Measurements from ENCODE around the gene INTS3.
"Not testable (repeated sequence)": the region's sequence is repeated elsewhere in the genome, so short reads cannot be mapped to it uniquely, and the experiment has no call there.

Gene INTS3

DNA sequence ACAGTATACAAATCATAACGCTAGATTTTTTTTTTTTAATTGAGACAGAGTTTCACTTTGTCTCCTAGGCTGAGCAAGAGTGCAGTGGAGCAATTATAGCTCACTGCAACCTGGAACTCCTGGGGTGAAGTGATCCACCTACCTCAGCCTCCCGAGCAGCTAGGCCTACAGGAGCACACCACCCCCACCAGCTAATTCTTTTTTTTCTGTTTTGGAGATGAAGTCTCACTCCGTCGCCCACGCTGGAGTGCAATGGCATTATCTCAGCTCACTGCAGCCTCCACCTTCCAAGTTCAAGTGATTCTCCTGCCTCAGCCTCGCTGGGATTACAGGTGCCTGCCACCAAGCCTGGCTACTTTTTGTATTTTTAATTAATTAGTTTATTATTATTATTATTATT lies 28.1 kb upstream of the INTS3 start:
- DNase-seq = no peak

DNA sequence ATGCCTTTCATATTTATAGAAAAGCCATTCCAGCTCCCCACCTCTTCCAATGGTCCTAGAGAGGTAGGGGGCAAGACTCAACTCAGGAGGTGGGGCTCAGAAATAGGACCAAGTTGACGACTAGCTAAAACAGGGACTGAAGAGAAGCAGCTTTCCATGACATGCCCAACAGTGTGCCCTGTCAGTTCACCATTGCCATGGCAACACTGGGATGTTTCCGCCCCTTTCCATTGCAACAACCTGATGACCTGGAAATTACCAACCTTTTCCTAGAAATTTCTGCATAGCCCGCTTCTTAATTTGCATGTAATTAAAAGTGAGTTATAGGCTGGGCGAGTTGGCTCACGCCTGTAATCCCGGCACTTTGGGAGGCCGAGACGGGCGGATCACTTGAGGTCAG lies 22.4 kb upstream of the INTS3 start:
- DNase-seq = no peak

DNA sequence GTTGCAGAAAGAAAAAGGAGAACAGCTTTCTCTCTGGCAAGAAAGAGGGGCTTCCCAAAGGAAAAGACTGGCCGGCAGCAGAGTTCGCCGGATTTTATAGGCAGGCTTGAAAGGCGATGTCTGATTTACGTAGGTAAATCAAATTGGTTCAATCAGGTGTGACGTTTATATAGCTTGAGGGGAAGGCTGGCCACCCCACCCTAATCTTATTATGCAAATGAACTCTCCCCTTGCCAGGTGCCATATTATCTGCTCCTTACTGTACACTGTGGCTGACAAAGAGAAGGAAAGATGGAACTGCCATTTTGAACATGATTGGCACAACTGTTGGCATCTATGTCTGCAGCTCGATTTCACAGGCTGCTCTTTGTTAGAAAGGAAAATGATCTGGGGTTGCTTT lies 16.8 kb upstream of the INTS3 start:
- DNase-seq = no peak

DNA sequence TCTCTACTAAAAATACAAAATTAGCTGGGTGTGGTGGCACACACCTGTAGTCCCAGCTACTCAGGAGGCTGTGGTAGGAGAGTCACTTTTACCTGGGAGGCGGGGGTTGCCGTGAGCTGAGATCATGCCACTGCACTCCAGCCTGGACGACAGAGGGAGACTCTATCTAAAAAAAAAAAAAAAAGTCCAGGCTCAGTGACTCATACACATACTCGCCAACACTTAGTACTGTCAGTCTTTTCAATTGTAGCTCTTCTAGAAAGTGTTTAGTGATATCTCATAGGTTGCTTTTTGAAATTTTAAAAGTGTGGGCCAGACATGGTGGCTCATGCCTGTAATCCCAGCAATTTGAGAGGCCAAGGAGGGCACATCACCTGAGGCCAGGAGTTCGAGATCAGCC lies 11.6 kb upstream of the INTS3 start:
- DNase-seq = not testable (repeated sequence)

DNA sequence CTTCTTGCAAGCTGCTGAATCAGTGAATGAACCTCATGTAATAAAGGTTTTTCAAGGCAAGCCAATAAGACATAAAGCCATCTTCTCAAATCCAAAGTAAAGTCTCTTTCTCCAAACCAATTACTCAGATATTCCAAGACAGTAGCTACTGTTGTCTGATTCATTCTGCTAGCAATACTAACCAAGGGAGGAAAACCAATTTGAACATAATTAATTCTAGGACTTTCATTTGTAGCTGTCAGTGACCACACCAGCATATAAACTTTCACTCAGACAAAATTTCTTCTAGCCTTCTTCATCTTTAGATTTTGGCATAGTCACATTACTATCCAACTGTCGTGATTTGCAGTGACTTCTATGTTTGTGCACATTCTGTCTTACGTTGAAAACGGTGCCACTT lies 10.5 kb upstream of the INTS3 start:
- DNase-seq = no peak

DNA sequence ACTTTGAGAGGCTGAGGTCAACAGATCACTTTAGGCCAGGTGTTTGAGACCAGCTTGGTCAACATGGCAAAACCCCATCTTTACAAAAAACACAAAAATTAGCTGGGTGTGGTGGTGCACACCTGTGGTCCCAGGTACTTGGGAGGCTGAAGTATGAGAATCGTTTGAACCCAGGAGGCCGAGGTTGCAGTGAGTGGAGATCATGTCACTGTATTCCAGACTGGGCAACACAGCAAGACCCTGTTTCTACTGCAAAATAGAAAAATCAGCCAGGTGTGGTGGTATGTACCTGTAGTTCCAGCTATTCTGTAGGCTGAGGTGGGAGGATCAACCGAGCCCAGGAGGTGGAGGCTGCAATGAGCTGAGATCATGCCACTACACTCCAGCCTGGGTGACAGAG lies 4.2 kb upstream of the INTS3 start:
- no peak for DNase-seq

DNA sequence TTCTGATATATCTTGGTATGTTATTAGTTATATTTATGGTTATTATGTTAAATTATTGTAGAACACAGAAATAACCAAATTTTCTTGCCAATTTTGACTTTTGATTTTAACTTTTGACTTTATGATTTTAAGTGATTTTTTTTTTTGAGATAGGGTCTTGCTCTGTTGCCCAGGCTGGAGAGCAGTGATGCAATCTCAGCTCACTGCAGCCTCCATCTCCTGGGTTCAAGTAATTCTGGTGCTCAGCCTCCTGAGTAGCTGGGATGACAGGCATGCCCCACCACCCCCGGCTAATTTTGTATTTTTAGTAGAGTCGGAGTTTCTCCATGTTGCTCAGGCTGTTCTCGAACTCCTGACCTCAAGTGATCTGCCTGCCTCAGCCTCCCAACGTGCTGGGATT lies 3.2 kb upstream of the INTS3 start:
- DNase-seq = not testable (repeated sequence)

DNA sequence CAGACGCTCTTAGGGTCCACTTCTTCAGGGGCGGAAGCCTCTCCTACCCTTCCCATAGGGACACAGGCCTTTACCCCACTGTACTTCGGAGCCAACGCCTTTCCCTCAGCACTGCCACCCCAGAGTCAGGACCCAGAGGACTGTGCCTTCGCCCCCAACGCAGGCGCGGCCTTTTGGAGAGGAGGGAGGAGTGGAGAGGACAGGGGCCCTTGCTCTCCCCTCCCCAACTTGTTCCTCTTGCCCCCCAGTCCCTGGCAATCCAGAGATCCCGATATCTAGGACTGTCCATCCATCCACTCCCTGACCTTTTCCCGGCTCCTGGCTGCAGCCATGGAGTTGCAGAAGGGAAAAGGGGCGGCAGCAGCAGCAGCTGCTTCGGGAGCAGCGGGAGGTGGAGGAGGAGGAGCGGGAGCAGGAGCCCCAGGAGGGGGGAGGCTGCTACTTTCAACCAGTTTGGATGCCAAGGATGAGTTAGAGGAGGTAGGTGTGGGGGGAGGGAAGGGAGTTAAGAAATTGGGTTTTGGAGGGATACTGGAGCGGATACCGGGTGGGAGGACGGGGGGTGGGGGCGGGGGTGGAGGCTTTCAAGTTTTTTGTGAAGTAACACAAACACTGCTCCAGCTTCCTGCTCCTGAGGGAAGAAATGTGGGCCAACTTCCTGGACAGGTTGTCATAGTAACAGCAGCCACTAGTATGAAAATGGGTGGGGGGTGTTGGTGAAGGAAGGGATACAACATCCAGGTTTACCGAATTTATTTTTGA lies 636 bp downstream of the INTS3 start:
- peak; percentile 58 for DNase-seq

DNA sequence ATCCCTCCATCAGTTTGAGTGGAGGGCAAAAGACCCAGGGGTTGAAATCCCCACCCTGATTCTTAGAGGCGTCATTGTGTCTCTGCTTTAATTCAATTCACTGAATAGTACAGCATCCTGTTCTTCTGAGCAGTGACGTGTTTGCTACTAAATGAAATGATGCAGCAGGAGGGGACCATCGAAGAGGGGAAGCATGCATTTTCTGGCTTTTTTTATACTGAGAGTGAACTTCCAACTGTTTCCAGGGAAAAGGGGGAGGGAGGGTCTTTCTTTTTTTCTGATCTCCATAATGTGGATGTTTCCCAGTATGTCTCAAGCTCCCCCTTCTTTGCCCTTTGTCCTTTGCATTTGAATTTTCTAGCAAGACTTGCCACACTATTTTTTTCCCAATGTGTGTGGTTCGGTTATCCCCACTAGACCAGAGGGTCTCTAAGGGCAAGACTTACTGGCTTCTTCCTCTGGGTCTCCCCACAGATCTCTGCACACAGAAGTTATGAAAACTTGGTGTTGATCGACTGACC lies 2.7 kb downstream of the INTS3 start:
- no peak for DNase-seq

DNA sequence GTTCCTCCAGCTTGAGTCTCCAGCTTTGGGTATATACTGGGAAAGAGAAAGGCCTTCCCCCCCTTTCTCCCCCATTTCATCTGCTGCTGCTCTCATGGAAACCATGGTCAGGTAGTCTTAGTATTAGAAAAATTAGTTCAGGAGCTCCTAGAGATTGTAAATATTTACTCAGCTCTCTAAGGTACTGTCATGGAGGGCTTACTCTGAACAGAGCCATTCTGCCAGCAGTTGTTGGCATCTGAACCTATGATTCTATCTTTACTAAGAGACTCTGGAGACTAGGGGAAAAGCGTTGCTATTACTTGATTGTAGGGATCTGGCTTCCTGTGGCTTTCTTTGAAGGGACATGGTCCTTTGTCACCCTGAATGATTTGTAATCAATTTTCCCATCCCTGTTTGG lies 6.1 kb downstream of the INTS3 start:
- DNase-seq = no peak

DNA sequence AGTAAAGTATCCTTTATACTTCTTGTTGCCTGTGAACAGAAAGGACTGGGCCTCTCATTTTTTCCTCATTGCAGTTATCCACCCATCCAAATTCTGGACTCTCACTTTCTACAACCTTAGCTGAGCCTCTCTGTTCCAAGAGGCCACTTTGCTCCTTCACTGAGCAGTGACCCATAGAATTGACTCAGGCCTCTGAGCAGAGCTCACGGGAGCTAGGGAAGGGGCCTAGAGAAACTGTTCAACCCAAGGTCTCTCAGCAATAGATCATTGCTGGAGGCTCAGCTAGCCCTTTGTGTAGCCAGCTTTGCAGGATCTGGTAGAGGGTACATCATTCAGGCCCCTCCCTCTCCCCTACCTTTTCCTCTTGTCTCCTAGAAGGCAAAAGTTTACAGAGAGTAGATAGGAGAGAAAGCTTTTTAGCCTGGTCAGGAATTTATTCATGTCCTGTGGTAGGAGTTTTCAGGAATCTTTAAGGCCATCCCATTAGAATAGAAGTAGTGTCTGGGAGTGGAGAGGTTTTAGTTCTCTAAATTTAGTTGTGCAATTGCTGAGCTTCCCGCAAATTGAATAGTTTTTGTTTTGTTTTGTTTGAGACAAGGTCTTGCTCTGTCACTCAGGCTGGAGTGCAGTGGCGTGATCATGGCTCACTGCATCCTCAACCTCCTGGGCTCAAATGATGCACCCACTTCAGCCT lies 6.7 kb downstream of the INTS3 start:
- no peak for DNase-seq

DNA sequence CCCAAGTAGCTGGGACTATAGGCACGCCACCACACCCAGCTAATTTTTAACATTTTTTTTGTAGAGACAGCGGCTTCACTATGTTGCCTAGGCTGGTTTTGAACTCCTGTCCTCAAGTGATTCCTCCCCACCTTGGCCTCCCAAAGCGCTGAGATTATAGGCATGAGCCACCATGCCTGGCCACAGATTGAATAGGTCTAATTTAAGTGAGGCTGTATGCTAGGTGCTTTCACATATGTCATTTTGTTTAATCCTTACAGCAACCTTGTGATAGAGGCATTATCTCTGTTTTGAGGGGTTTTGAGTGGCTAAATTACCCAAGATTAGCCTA lies 7.2 kb downstream of the INTS3 start:
- no peak for DNase-seq

DNA sequence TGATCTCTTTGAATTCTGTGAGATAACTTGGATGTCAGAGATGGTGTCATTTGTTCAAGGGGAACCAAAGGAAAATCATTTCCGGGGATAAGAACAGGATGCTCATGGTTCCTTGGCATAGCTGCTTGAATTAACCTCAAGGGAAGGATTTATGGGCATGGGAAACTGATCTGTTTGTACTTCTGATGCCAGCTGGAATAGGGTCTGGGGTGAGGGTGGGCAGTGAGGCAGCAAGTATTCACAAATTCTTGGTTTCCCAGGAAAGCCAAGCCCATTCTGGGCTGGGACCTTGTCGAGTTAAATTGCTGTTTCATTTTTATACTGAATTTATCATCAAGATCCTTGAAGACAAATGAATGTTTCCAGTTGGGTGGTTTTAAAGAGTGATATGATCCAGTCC lies 14.1 kb downstream of the INTS3 start:
- DNase-seq = no peak

DNA sequence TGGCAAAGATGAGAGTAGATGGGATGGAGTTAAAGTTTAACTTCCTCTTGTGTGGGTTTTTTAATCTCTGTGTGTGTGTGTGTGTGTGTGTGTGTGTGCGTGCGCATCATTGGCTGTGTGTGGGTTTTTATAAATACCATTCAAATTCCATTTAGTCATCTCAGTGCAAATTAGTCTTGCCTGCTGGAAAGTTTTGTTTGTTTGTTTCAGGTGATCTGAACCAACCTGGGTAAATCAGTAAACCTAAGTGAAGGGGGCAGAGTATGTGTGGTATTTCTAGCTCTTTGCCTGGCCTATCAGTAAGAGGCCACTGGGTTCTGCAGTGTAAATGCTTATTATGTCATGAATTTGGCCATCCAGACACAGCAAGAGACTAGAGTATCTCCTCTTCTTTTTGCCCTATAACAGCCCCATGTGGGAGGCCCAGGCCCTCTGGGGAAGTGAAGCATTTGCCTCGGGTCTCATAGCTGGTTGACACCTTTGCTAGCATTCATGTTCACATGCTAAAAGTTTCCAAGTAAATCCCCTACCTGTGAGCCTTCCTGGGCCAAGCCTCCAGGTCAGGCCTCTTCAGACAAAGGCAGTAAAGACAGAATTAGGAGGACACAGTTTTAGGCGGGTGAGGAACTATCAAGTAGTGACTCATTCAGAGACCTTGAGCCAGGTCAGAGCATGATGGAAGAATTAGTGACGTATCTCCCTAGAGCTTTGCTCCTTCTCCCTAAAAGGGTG lies 14.7 kb downstream of the INTS3 start:
- DNase-seq = no peak

DNA sequence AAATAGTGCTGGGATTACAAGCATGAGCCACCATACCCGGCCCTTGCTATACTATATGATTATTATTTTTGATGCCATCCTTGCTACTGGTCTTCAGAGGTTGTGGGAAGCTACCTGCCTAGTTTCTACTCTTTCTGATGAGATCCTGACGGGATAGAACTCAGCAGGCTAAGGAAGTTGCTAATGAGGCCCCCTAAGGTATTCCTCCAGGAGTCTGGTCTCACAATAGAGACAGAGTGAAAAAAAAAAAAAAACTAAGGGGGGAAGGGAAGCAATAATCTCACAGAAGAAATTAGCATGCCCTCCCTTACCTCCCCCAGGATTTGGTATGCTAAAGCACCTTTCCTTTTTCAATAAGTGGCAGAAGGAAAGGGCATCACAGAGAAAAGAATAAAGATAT lies 17.6 kb downstream of the INTS3 start:
- no peak for DNase-seq

DNA sequence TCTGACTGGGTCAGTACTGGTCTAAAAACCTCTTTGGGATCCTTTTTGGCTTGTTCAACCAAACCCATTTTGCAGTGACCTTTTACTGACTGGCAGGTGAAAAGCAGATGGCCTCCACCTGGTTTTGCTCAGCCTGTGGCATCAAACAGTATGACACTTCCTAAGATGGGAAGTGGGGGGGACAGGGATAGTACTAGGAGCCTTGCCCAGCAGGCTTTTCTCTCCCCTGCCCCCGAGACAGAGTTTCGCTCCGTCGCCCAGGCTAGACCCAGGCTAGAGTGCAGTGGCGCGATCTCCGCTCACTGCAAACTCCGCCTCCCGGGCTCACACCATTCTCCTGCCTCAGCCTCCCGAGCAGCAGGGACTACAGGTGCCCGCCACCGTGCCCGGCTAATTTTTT lies 18.3 kb downstream of the INTS3 start:
- no peak for DNase-seq

DNA sequence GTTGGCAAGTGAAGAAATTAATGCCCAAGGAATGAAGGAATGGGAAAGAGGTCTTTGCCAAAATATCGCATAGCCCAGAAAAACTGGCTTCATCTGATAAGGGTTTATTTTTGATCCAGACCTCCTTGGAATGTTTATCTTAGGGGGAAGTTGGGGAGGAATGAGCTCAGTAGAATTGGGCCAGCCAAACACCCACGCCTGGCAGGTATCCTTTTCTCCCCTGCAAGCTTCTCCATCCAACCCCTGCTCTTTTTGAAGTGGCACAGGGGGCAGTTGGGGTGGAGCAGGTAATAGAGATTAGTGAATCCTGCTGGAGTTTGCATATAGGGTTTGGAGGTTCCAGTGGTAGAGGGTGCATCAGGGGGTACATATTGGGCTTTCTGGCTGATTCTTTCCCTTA lies 21.1 kb downstream of the INTS3 start:
- no peak for DNase-seq

DNA sequence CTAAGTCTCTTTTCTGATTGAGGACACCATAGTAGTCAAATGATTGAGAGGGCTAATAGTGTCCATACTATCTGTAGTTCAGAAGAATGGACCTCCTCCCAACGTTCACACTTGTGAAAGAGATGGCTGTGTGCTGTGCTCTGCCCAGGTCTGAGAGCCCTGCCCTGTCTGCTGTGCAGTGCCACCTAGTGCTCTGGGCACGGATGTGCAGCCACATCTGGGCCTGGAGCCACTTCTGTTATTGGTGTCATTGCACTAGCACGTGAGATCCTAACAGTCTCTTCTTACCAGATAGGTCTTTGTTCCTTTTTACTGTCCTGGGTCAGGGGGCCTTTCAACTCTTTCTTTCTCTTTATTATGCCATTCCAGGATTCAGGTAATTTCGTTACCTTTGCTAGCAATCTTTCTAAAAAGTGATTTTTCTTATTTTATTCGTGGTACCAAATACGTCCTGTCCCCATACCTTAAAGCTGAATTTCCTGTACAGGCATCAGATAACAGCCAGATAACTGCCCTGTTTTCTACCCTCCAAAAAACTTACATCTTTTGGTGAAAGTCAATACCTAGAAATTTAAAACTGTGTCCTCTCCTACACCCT lies 21.7 kb downstream of the INTS3 start:
- peak; percentile 85 for DNase-seq

DNA sequence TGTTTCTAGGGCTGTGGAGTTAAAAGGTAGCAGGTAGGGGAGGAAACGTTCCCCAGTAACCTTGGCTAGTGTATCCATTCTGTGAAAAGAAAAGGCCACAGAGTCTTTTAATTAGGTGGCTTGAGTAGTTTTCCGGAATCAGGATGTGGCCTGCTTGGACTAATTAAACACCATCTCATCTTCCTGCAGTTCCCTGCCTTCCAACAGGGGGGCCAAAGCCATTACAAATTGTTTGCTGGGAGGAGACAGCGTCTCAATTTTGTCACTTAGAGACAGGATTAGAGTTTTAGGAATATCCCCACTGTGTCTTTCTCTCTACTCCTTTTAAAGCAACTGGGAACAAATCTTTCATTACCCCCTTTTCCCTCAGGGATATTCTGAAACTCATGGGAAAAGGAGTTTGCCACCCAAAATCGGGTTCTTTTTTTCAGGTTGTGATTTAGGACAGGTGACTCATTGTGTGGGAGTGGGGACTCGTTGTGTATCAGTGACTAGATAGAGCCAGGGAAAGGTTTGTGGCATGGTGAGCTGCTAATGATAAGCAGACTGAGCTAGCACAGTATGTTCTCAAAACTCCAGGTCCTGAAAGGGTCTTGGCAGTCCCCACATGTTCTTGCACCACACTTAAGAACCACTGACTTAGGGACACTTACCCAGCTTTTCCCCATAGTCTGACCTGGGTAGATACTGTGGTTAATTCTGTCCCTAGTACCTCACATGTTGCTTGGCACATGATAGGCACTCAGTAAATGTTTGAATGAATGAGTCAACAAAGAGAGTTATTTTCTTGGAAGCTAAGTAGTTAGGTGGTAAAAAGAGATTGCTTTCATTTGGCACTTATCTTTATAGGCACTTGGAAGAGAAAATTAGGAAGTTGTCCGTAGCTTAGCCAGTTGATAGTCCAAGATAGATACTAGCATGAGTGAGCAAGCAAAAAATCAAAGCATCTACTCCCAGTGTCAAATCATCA lies 22.5 kb downstream of the INTS3 start:
- no peak for DNase-seq

DNA sequence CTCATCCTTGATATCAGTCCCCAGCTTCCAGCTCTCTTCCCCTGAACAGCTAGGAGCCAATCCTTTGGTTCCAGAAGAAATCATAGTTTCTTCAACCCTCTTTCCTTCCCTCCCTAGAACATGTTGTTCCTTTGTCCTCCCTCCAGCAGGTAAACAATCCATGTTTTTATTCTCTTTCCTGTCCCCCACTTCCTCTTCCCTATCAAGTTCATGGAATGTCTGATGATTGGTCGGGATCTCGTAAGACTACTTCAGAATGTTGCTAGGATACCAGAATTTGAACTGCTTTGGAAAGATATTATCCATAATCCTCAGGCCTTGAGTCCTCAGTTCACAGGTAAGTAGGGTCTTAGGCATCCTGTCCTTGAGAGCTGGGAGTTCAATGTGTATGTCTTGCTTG lies 24.2 kb downstream of the INTS3 start:
- DNase-seq = no peak

DNA sequence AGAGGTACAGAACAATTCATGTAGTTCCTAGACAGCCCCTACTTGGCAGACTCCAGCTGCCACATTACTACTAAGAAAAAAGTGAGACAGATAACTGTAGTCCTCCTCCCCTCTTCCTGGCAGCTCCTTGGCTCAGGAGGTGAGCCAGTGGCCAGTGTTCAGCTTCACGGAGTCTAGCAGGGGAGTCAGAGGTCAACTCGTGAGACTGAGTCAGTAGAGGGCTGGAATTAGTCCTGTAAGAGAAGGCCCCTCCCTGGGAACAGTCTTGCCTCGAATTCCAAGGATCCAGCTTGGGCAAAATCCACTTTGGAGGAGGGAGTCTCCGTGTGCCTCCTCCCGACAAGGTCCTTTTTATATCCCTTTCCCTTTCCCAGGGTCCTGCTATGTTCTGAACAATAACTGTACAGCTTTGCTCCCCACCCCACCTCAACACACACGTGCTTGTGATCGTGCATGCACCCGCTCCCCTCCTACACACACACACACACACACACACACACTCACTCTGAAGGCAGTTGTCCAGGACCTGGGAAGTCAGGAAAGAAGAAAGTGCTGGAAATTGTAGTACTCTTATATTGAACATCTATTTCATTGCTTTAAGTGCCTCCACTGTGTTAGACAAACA lies 24.8 kb downstream of the INTS3 start:
- no peak for DNase-seq

DNA sequence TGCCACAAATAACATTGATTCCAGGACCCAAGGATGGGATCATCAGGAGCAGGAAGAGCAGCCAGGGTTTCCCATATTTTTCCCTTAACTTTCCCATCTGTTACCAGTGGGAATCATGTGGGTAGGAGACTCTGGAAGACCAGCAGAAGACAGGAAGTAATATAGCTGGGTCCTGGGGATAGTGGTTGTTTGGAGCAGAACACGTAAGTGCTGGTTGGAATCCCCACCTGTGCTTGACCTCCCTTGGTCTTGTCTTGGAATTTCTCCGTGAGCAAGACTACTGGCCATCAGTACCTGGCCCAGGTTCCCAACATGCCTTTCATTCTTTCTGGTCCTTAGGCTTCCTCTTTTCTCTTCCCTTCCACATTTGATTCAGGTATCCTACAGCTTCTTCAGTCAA lies 26.4 kb downstream of the INTS3 start:
- DNase-seq = no peak

All from RPMI8226 (cell line).